GM21717 (cell line): ENCODE data around the gene HOOK2.

ENCODE experiments used
- ATAC-seq: cut with Tn5 transposase; IDR thresholded peaks from one replicate; pipeline ENCODE4 v1.9.1; 2021; ENCODE audit warnings: mild to moderate bottlenecking, moderate library complexity; ENCODE audit not compliant: unreplicated experiment

Gene HOOK2

DNA sequence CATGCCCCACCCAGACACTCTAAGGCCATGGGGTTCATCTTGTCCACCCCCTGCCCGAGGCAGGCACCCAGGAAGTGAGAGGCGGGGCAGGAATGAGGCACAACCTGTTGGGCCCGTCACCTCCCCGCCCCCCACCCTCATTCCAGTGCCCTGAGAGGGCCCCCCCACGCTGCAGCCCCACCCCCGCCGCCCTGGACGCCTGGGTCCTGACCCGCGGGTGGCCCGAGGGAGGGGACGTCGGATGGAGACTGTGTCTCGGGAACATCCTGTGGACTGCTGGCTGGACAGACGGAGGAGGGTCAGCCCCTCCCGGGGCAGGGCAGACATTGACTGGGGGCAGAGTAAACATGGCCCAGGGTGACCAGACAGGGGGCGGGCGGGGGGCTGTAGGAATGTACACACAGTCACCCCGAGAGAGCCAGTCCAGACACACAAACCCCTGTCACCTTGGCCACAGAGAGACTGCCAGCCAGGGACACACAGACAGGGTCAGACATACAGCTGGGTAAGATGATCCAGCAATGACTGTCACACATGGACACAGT lies 8.6 kb upstream of the HOOK2 start:
- no peak for ATAC-seq

DNA sequence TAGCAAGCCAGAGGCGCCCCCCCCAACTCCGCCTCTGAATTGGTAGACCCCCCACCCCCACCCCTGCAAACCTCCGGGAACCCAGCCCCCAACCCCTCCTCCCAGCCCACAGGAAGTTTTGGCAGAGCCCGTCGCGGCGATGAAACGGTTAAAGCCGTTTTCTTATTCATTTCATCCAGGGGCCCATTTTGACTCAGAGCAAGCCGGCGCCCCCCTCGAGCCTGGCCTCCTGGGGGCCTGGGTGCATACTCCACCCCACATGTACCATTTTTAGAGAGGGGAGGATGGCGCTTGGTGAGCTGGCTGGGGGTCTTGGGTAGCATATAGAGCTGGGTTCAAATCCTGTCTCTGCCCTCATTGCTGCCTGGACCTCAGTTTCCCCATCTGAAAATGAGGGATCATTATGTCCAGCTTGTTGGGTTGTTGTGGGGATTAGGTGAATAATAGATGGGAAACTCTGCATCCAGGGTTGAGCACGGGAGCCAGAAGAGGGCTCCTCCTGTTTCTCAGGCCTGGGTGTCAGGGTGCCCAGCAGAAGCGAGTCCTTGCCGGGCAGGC lies 8.0 kb upstream of the HOOK2 start:
- no peak for ATAC-seq

GRCh38 chr19:12782424-12783290 lies 7.3 kb upstream of the HOOK2 start:
- peak; percentile 23 for ATAC-seq

- ATAC-seq, result peak; percentile 8
These were observed 6.7 kb upstream of the HOOK2 start for GRCh38 chr19:12782174-12782423.

DNA sequence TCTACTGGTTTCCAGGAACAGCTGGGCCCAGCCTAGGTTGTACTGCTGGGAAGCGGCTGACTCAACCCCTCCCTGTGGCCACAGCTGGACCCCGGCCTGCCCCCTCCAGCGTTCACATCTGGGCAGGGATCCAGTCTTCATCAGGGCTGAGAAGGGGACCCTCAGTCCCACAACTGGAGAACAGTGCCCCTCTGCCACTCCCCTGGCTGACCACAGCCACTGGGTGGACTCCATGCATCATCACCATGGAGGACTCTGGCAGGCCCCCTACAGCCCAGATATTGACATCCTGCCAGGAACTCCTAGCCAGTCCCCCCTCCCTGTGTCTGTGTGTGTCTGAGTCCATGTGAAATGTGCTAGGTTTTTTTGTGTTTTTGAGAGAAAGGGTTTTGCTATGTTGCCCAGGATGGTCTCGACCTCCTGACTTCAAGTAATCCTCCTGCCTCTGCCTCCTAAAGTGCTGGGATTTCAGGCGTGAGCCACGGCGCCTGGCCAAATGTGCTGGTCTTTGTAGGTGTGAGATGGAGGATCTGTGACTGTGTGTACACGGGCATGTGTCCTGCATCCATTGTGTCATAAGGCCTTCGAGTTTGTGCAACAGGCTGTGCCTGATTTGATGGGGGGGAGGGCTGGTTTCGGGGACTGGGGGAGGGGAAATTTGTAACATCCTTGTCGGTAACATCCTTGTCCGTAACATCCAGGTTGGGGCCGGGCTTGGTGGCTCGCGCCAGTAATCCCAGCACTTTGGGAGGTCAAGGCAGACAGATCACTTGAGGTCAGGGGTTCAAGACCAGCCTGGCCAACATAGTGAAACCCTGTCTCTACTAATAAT lies 4.0 kb upstream of the HOOK2 start:
- no peak for ATAC-seq

GRCh38 chr19:12778905-12779161 lies 3.5 kb upstream of the HOOK2 start:
- no peak for ATAC-seq

DNA sequence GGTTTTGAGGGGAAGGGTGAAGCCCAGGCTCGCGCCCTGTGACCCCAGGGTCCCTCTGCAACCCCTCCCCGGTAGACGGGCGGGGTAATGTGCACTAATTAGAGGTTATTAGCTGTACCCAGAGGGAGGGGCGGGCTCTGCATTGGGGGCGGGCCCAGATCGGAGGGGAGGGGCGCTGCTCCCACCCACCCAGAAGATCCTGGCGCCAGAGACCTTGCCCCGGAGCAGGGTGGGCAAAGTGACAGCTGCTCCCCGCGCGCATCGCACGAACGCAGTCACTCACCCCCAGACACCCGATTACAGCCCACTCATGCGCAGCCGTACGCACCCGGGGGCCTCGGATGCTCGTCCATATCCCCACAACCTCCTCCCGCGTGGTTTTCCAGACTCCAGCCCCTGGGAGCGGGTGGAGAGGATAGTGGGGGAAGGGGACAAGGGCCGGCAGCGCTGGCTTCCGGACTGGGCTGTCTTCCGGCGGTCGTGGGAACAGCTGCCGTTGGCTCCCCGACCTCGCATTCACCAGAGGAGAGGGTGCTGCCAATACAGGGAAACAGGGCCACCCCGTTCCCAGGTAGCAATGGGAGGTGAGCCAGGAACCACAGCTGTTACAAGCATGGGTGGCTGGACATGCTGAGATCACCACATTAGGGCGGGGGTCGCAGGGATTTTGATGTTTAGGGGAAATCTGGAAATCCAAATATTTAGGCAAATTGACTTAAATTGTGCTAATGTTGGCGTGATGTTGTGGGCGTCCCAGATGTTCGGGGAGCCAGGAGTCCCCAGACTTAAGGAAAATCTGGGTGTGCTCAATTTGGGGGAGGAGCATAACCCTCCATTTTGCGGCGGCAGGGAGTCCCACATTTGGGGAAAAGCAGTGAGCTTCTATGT lies 2.9 kb upstream of the HOOK2 start:
- no peak for ATAC-seq

DNA sequence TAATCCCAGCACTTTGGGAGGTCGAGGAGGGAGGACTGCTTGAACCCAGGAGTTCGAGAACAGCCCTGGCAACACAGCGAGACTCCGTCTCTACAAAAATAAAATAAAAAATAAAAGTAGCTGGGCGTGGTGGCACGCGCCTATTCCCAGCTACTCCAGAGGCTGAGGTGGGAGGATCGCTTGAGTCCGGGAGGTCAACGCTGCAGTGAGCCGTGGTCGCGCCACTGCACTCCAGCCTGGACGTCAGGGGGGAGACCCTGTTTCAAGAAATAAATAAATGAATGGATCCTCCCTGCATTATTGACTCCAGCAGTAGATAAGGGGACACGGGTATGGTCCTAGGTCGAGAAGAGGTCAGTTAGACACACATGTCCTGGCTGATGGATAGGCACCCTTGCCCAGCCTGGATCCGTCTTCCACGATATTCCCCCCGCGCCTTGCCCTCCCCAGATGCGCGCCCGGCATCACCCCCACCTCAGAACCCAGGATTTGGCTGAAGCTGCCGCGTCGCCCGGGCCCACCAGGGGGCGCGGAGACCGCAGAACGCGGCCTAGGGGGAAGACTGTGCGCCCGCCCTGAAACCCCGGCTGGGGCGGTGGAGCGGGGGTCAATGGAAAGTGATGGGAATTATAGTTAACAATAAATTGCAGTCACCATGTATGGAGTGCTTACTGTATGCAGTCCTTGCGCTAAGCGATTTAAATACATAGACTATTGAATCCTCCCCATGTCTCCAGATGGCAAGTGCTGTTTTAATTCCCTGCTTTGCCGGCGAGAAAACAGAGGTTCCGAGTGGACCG lies 2.1 kb upstream of the HOOK2 start:
- no peak for ATAC-seq

- ATAC-seq, result no peak
These were observed 1.8 kb downstream of the HOOK2 start for GRCh38 chr19:12773571-12773970.

DNA sequence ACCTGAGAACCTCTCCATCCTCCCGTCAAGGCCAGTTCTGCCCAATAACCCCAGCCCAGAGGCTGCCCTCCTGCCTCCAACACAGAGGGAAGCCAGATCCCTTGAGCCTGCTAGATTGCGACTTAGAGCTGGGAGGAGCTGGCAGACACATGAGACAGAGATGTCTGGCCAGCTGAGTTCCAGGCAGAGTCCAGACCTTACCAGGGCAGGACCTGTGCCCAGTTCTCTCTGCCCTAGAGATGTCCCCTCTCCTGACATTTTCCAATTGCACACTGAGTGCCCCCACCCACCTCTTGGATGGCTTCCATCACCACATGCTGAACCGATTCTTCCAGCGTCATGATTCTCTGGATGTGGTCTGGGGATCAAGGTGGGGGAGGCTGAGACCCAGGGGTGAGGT lies 3.0 kb downstream of the HOOK2 start:
- no peak for ATAC-seq

- ATAC-seq, result no peak
These were observed 4.4 kb downstream of the HOOK2 start for GRCh38 chr19:12770922-12771321.

GRCh38 chr19:12769689-12770088 lies 5.7 kb downstream of the HOOK2 start:
- ATAC-seq, result no peak

DNA sequence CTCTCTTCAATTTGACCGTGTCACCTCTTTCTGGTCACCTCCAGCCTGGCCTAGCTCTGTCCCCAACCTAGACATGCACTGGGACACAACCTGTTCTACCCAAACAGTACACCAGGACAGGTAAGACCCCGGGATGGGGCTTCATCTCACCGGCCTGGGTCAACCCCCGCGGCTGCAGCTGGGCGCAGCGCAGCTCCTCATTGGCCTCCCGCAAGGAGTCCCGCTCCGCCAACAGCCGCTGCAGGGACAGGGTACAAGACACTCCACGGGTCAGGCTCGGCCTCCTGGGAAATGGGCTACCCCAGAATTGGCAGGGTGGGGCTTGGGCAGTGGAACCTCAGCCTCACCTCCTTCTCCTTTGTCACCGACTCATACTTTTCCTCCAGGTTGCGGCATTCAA lies 7.7 kb downstream of the HOOK2 start:
- no peak for ATAC-seq

DNA sequence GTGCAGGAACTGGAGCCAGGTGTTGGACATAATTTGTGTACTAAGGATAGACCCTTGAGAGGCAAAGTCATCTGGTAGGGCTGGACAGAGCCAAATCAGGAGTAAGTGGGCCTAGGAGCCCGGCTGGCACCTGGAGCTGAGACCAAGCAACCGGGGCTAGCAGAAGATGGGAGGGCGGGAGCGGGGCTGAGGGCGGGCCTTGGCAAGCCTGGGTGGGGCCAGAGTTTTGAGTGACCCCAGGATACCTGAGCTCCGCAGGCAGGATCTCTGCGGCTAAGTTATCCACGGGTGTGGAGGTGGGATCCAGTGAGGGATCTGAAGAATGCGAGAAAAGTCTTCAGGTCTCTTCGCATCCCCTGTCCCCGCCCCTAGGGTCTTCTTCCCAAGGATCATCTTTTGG lies 8.2 kb downstream of the HOOK2 start:
- no peak for ATAC-seq

GRCh38 chr19:12766051-12766521 lies 9.3 kb downstream of the HOOK2 start:
- no peak for ATAC-seq

GRCh38 chr19:12764698-12765097 lies 10.7 kb downstream of the HOOK2 start:
- ATAC-seq, result no peak

- ATAC-seq, result no peak
These were observed 12.3 kb downstream of the HOOK2 start for GRCh38 chr19:12763100-12763499.

DNA sequence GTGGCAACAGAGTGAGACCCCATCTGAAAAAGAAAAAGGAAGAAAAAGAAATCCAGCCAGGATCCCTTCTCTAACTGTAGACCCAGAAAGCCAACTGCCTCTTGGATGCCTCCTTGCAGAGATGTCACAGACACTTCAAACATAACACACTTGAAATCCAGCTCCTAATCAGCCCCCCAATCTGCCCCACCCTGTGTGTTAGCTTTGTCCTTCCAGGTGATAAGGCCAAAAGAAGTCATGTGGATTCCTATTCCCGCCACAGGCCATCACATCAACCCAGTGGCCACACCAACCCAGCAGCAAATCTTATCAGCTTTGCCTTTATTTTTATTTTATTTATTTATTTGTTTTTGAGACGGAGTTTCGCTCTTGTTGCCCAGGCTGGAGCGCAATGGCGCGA lies 15.7 kb downstream of the HOOK2 start:
- no peak for ATAC-seq

DNA sequence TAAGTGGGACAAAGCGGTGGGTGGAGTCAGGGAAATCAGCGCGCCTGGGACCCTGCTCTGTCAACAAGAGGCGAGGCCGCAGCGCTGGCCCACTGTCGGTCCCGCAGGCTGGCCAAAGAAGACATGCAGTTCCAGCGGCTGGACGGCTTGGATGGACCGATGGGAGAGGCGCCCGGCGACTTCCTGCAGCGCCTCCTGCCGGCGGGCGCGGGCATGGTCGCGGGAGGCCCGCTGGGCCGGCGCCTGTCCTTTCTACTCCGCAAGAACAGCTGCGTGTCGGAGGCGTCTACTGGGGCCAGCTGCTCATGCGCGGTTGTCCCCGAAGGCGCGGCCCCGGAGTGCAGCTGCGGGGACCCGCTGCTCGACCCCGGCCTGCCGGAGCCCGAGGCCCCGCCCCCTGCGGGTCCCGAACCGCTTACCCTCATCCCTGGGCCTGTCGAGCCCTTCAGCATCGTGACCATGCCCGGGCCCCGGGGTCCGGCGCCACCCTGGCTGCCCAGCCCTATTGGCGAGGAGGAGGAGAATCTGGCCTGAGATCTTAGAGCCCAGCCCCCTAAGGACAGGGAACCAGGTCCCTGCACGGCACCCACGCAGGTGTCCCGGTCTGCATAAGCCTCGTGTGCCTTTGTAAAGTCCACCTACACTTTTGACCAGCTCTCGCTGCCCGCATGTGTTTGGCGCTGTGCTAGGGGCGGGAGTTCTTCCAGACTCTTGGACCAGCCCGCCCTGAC lies 17.6 kb downstream of the HOOK2 start:
- no peak for ATAC-seq
